SU-DHL-6 (cell line): ENCODE data around the gene RMND5B.

Experiments used
- CTCF ChIP-seq: fragments of 200-600 bp; sonication (generic); IDR thresholded peaks from one replicate; pipeline ENCODE4 v1.5.1; 2017; ENCODE audit warnings: antibody characterized with exemption, mild to moderate bottlenecking, low read length, moderate library complexity; ENCODE audit not compliant: insufficient read depth, poor library complexity, severe bottlenecking
- EZH2phosphoT487 ChIP-seq: fragments of 200-600 bp; sonication (generic), shearing (Covaris generic); conservative IDR thresholded peaks from 2 replicates; pipeline ENCODE4 v1.6.1; 2018; ENCODE audit warnings: mild to moderate bottlenecking, antibody characterized with exemption, low read length, moderate library complexity, mixed read lengths

- TF ChIP-seq CTCF: no peak
- no peak for TF ChIP-seq EZH2phosphoT487
These were observed 17.6 kb upstream of the RMND5B start, which contains the start of gene N4BP3 for GRCh38 chr5:178113141-178113787.
